Measurements from ENCODE around the gene SPO11.

- TF ChIP-seq CTCF (IDR thresholded peaks at IDR 0.05; ENCODE audit: low read depth, low read length, poor library complexity, severe bottlenecking), result no peak
- no peak for TF ChIP-seq EZH2phosphoT487 (IDR thresholded peaks at IDR 0.05; ENCODE audit: borderline replicate concordance, low read length)
Observed at GRCh38 chr20:57323034-57323433, 6.6 kb upstream of the SPO11 start.
